Medulla oblongata (tissue), 1 donor: ENCODE measurements around the gene MYBPHL.

ENCODE experiments used
- DNase-seq: peaks from one replicate; pipeline ENCODE4 v3.0.0-alpha.2; 2015; ENCODE audit errors: extremely low spot score

Gene MYBPHL, protein sequence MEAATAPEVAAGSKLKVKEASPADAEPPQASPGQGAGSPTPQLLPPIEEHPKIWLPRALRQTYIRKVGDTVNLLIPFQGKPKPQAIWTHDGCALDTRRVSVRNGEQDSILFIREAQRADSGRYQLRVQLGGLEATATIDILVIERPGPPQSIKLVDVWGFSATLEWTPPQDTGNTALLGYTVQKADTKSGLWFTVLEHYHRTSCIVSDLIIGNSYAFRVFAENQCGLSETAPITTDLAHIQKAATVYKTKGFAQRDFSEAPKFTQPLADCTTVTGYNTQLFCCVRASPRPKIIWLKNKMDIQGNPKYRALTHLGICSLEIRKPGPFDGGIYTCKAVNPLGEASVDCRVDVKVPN

DNA sequence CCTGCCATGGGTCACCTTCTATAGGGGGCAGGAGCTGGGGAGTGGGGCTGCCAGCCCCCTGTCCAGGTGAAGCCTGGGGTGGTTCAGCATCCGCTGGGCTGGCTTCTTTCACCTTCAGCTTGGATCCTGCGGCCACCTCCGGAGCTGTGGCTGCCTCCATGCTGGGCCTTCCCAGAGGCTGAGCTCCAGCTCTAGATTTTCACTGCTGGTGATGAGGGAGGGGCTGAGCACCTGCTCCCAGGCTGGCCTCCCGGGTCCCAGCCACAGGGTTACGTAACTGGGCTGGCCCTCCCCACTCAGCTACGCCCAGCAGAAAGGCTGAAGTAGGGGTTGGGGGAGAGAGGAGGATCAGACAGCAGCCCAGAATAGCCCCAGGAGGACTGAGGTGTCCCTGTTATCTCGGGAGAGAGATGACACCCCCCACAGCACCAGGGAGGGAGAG, at the start of gene MYBPHL:
TSS of gene MYBPHL (minus strand) at position 180 of the 442 bp plus-strand sequence. CDS start at position 160, 20 bp downstream.
- no peak for DNase-seq

- no peak for DNase-seq
These were observed 49.7 kb upstream of the MYBPHL start for GRCh38 chr1:109356505-109356904.

DNA sequence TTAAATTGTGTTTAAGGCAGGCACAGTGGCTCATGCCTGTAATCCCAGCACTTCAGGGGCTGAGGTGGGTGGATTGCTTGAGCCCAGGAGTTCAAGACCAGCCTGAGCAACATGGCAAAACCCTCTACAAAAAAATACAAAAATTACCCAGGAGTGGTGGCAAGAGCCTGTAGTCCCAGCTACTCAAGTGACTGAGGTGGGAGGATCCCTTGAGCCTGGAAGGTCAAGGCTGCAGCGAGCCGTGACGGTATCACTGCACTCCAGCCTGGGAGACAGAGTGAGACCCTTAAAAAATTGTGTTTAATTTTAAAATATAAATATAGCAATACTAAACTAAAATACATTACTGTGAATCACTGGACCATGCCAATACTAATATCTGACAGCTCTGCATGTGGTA, 48.1 kb upstream of the MYBPHL start:
- no peak for DNase-seq

DNA sequence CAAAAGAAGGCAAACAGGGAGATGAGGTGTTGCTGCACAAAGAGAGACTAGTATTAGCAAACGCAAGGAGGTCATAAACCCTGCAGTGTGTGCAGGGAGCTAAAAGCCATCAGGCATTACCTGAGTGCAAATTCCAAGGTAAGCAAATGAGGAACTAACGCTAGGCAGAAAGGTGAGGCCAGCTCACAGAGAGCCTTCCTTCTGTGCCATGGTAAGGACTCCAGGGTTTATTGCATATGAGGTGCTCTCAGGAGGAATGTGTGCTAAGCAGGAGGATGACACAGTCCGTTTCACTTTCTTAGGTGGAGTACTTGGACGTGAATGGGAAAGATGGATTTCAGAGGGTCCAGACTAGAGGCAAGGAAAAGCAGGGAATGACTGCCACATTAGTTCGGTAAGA, 44.6 kb upstream of the MYBPHL start:
- no peak for DNase-seq

DNA sequence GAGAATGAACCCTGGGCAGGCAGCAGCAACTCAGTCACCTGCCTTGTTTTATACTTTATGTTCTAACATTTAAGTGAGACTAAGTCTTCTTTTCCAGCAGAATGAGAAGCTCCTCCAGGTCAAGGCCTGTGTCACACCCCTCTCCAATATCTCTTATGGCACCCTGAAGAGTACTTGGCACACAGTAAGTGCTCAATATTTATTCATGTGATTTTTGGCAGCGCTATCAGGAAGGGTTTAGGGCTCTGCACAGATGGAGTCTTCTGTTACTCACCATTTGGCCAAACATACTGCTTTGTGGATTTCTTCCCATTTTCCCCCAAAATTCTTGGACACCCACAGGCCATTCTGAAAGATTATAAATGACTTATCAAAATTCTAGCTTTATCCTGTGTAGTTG, 43.8 kb upstream of the MYBPHL start:
- DNase-seq = no peak

GRCh38 chr1:109350182-109350581, 43.4 kb upstream of the MYBPHL start:
- DNase-seq = no peak

GRCh38 chr1:109347511-109347910, 40.7 kb upstream of the MYBPHL start:
- DNase-seq = no peak

DNA sequence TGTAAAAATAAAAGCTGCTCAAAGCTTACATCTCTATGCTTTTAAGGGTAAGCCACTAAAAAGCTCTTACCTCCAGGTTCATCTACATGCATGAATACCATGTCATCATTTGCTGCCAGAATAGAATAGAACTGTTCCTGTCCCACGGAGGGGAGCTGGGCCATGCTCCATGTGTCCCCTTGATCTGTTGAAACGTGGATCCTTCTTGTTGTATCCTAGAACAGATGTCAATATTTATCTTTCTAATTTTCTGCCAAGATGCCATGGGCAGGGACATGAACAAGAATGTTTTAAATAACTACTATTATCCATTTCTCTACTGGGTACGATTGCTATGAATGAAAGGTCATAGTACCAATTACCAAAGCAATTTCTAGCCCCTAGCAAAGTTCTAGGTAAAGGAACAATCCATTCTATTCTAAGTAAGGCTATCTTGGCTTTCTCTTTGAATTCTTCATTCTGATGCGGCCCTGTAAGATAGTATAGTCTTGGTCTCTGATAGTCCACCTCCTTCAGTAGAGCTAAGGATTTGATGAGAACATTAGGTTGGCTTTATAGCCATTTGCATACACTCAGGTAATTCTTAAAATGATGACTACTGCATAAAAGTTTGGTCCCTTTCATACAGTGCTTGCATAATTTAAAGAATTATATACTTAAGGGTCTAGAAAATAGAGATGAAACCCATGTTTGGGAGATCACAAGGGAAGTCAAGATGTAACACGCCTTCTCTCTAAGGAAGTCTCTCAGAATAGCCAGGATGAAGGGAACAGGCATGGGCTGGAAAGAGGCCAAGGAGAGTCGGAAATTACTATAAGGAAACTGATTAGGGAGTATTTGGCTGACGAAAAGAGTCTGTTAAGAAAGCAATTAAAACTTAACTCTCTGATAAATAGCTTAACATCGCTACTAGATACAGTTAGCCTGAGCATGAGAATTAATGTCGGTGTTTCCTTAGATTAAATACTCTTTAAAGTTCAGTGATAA, 35.4 kb upstream of the MYBPHL start:
- no peak for DNase-seq

GRCh38 chr1:109338608-109339007, 31.8 kb upstream of the MYBPHL start:
- DNase-seq = no peak

DNA sequence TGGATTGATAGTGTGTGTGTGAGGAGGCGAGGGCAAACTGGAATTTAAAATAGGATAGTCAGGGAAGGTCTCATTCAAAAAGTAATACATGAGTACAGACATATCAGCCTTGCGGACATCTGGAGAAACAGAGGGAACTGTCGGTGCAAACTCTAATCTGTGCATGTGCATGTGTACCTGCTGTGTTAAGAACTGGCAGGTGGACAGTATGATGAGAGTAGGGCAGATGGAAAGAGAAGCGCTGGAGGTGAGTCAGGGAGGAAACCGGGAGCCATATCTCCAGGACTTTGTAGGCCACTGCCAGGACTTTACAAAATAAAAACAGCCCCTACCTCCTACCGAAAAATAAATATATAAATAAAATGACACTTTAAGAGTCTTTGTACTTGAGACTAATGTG, 31.3 kb upstream of the MYBPHL start:
- DNase-seq = no peak

- DNase-seq = no peak
These were observed 28.3 kb upstream of the MYBPHL start for GRCh38 chr1:109335091-109335490.

- no peak for DNase-seq
These were observed 24.3 kb upstream of the MYBPHL start for GRCh38 chr1:109331113-109331512.

- DNase-seq = no peak
These were observed 20.5 kb upstream of the MYBPHL start for GRCh38 chr1:109327285-109327684.

GRCh38 chr1:109322974-109323373, 16.2 kb upstream of the MYBPHL start:
- DNase-seq = no peak

- no peak for DNase-seq
These were observed 12.3 kb upstream of the MYBPHL start for GRCh38 chr1:109319114-109319513.

DNA sequence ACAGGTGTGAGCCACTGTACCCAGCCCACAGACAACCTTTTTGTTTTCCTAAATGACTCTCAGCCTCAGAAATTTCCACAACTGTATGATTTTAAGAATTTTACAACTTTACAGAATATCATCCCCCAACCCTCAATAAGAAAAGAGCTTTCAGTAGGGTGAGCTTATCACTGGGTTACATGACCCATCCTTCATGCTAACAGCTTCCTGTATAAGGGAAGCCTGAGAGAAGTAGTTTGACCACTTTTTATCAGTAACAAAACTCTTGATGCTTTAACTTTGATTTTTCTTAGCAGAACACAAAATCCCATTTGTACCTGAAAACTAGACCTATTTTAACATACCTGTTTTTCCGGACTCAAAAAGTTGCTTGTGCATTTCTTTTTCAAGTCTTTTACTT, 9.7 kb upstream of the MYBPHL start:
- no peak for DNase-seq

DNA sequence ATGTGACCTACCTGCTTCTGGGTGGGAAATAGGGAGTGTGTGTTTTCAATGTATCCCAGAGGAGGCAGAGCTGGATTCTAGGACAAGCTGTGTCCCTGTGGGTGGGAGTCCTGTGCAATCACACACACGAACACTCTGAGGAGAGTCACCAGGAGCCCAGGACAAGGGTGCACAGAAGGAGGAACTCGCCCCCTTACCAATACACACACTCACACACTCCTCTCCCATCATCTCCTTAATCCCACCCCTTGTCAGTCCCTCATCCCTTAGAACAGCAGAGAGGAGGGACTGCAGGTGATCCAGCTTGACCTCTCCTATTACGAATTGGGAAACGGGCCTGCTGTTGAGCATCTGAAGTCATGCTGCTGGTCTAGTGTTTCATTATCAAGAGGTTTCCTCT, 8.5 kb upstream of the MYBPHL start:
- no peak for DNase-seq

- DNase-seq = no peak
These were observed 8.0 kb upstream of the MYBPHL start for GRCh38 chr1:109314795-109315194.

DNA sequence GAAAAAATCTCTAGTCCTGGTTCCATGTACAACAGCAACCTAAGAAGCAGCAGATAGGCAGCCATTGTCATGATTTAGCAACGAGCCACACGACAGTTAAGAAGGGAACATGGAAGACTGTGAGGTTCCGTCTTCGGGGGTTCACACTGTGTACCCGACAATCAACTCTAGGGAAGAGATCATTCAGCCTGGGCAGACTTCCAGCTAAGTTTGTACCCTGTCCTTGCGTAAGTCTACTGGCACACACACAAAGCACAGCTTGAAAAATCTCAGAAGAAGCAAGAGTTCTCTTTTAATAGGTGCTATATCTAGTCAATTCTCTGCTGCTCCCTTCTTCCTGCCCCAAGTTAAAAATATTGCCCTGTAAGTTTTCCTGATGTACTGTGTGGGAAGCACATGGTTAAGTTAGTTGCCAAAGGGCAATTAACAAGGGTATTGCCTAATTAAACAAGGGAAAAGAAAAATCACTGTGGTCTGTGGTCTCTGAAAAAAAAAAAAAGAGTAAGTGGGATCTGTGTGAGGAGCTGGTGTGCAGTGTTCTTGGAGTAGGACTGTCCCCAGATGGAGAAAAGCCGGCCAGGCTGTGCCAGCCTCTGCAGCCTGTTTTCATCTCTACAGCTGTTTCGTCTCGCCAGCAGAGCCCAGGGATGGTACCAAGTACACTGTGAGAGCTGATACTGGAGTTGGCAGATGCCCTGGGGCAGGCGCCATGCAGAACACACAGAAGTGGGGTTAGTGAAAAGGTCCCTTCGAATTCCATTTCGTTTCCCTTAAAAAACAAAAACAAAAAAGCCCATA, 6.4 kb upstream of the MYBPHL start:
- peak; percentile 92 for DNase-seq

DNA sequence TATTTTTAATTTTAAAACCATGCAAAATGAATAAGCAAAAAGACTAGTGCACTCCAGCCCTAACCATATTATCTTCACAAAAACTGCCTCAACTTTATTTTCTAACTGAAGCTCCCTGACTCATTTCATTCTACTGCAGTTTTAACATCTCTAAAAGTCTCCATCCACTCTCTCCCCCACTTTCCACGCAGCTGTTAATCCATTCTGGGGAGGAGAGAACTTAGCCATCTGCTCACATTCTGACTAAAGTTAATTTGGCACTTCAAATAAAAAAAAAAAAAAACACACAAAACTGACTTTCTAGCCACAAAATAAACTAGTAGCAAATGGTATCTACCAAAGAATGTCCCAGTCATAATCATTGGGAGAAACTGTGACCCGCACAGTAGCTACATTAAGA, 5.4 kb upstream of the MYBPHL start:
- DNase-seq = no peak

- no peak for DNase-seq
These were observed 2.5 kb upstream of the MYBPHL start for GRCh38 chr1:109309347-109309746.
